ENCODE results near the gene DDX20.

DDX20 gene

GRCh38 chr1:111755331-111756123 is at the start of gene DDX20:
Gene DDX20 (plus strand): TSS chr1:111755901. CDS start chr1:111755925, 24 bp downstream.
- no peak for FAIRE-seq

GRCh38 chr1:111706921-111707320 is 48.8 kb upstream of the DDX20 start:
- no peak for FAIRE-seq

GRCh38 chr1:111707906-111708305 is 47.8 kb upstream of the DDX20 start:
- FAIRE-seq: no peak

GRCh38 chr1:111709986-111710385 is 45.7 kb upstream of the DDX20 start:
- FAIRE-seq: no peak

- FAIRE-seq: no peak
These were observed 39.4 kb upstream of the DDX20 start for GRCh38 chr1:111716333-111716732.

GRCh38 chr1:111717450-111717849 is 38.3 kb upstream of the DDX20 start:
- no peak for FAIRE-seq

GRCh38 chr1:111719135-111719534 is 36.6 kb upstream of the DDX20 start:
- no peak for FAIRE-seq

- no peak for FAIRE-seq
These were observed 36.0 kb upstream of the DDX20 start for GRCh38 chr1:111719674-111720132.

GRCh38 chr1:111720274-111720976 is 35.3 kb upstream of the DDX20 start:
- no peak for FAIRE-seq

- no peak for FAIRE-seq
These were observed 34.5 kb upstream of the DDX20 start for GRCh38 chr1:111720977-111721786.

- FAIRE-seq: no peak
These were observed 32.5 kb upstream of the DDX20 start for GRCh38 chr1:111723091-111723806.

GRCh38 chr1:111723871-111724270 is 31.8 kb upstream of the DDX20 start:
- FAIRE-seq: no peak

- no peak for FAIRE-seq
These were observed 30.5 kb upstream of the DDX20 start for GRCh38 chr1:111725192-111725591.

- no peak for FAIRE-seq
These were observed 28.6 kb upstream of the DDX20 start for GRCh38 chr1:111727056-111727455.

- FAIRE-seq: no peak
These were observed 26.3 kb upstream of the DDX20 start for GRCh38 chr1:111729271-111729921.

GRCh38 chr1:111729946-111730681 is 25.6 kb upstream of the DDX20 start:
- FAIRE-seq: no peak

- FAIRE-seq: no peak
These were observed 25.0 kb upstream of the DDX20 start for GRCh38 chr1:111730706-111731105.

- no peak for FAIRE-seq
These were observed 23.7 kb upstream of the DDX20 start for GRCh38 chr1:111731956-111732355.

GRCh38 chr1:111732718-111733117 is 23.0 kb upstream of the DDX20 start:
- no peak for FAIRE-seq

- no peak for FAIRE-seq
These were observed 22.3 kb upstream of the DDX20 start for GRCh38 chr1:111733183-111733991.

GRCh38 chr1:111733992-111734341 is 21.7 kb upstream of the DDX20 start:
- no peak for FAIRE-seq

Measured in TTC549 (cell line).